Stimulated activated CD4-positive, alpha-beta T cell treated with anti-CD3 and anti-CD28 coated beads, TNF-alpha, amount 100 ng/mL, for 24 hours (primary cell): ENCODE data around the gene SPATA32.
"Not testable (repeated sequence)": the region's sequence is repeated elsewhere in the genome, so short reads cannot be mapped to it uniquely, and the experiment has no call there.

Source experiments
- DNase-seq, 3 experiments: peaks; one replicate each; pipeline ENCODE4 v3.0.0-alpha.2; 2020; ENCODE audit warnings: low read depth in 3 of 3

The SPATA32 gene

DNA sequence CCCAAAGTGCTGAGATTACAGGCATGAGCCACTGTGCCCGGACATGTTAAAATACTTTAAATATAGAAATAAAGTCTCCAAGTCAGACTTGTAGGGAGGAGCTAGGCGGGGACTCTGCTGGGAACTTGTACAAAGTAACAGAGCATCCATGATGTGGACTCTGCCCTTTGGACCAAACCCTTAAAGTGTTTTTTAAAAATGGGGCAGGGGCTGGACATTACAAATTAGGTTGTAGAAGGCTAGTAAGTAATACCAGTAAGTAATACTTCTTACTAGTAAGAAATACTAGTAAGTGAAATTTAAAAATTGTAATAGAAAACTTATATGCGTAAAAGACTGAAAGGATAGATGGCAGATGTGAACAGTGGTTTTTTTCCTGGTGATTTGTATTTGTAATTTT is 9.7 kb upstream of the SPATA32 start:
- DNase-seq = no peak

DNA sequence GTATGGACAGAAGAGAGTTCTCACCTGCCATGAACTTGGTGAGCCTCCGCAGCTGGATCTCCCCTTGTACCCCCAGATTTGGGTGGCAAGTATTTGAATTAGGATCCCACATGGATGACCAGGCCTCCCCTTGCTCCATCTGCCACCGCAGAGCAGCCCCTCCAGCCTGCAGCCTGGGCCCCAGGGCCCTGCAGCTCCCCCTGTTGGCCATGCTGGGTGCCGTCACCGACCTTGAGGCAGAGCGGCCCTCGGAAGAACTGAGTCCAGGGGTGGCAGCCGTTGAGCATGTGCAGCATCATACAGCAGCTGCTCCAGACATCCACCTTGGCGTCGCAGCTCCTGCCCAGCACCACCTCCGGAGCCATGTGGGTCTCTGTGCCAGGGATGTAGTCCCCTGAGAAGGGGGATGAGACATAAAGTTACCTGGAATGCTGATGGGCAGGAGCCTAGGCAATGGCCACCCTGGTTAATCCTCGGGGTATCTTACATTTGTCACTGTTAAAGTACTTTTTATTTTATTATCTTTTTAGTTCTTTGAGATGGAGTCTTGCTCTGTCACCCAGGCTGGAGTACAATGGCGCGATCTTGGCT is 9.0 kb upstream of the SPATA32 start:
- DNase-seq = peak in 2 of 3 experiments; percentile 31 to 58

DNA sequence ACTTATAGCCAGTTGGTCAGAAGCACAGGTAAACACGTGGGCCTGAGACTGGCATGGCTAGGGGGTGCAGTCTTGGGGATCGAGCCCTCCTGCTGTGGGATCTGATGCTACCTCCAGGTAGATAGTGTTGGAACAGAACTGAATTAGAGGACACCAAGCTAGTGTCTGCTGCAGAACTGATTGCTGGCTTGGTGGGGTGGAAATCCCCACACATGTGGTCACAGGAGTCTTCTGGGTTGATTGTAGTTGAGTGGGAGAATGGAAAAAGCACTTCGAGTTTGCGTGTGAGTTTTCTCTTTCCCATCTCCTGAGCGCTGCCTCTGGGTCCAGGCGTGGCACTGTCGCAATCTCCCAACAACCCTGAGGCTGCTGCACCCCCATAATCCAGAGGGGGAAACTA is 8.0 kb upstream of the SPATA32 start:
- no peak for DNase-seq

DNA sequence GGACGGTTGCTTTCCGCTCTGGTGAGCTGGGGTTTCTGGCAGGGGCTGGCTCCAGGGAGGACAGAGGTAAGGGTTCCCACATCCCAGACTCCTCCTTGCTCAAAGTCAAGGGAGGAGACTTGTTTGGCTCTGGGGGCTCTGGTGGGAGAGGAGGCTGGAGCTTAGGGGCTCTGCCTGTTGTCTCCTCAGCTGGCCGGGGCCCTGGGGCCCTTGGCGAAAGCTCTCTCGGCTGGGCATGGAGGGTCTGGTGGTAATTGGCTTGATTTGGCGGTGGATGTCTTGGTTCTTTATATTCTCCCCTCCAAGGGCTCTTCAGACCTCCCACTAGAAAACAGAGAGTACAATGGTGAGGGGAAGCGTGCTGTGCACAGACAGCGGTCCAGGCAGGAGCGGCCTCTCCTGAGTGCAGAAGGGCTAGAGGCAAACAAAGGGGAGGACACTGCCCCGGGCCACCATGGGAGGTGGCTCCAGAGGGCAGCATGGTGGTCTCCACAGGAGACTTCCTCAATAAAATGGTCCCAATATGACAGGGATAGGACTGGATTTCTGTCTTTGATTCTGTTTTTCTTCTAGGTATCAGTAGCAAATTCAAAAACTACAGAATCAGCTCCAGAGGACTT is 5.7 kb upstream of the SPATA32 start:
- no peak for DNase-seq

DNA sequence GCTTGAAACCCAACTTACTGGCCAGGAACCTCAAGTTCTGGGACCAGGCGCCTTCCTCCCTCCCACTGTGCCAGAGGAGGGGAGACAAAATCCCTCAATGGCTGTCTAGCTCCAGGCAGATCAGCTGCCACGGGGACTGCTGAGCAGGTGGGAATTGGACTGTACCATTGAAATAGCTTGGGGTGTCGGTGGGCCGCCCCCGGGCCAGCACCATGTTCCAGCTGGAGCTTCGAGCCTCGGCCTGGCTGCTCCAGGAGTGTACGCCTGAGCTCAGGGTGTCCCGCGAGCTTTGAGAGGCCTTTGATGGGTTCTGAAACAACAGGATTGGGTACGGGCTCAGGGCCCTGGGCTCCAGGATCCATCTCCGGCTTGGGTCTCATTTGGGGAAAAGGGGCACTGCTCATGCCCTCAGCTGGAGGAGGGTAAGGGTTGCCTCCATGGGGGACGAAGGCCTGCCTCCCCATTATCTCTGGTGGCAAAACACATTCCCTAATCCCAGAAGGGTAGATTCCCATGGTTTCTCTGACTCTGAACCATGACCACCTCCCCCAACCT is 4.6 kb upstream of the SPATA32 start:
- no peak for DNase-seq

DNA sequence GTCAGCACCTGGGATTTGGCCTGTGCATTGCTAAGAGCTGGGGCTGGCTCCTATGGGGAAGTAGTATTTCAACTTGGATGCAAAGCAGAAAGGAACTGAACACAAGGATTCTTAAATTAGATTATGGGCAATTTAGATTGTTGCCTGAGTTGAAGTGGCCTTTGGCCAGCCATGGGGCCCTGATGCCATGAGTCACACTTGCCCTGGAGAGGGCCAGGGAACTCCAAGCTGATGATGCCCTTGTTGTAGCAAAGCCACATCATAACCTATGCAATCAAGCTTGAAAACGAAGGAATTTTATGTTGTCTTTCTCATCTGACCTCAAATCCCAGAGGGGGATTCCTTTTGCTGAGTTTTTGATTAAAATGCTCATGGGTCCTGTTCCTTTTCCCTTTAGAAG is 3.9 kb upstream of the SPATA32 start:
- DNase-seq = no peak

GRCh38 chr17:45264988-45265387 is 3.1 kb upstream of the SPATA32 start:
- DNase-seq = no peak

DNA sequence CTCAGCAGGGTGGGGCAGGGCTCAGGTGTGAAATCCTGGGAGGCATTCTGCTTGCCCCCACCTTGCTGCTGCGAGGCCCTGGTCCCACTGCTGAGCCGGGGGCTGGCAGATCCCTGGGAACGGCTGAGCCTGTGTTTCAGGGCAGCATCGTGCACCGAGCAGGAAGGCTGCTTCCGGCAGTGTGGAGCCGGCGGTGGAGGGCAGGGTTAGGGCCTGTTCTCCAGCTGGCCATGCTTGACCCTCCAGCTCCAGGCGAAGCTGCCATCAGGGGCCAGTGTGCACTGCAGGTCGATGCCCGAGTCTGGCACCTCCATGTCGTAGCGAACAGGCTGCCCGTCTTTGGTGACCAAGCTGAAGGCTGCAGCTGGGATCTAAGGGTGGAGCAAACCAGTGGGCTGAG is 2.5 kb upstream of the SPATA32 start:
- no peak for DNase-seq

DNA sequence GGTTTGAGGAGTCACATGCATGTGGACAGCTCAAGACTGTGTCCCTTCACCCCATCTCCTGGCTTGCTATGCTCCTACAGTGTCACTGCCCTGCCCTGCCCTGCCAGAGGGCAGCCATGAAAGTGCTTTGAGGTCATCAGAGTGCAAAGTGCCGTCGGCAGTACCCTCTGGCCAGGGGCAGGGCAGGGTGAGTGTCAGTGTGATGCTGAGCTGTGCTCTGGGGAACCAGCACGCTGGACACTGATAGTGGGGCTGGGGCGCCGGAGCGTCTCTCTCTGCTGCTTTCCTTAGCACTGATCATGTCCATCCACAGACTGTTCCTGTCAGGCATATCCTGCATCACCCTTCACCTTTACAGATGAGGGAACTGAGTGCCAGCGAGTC is 1.6 kb upstream of the SPATA32 start:
- DNase-seq = no peak

GRCh38 chr17:45262516-45263476 is 902 bp upstream of the SPATA32 start:
- no peak for DNase-seq

DNA sequence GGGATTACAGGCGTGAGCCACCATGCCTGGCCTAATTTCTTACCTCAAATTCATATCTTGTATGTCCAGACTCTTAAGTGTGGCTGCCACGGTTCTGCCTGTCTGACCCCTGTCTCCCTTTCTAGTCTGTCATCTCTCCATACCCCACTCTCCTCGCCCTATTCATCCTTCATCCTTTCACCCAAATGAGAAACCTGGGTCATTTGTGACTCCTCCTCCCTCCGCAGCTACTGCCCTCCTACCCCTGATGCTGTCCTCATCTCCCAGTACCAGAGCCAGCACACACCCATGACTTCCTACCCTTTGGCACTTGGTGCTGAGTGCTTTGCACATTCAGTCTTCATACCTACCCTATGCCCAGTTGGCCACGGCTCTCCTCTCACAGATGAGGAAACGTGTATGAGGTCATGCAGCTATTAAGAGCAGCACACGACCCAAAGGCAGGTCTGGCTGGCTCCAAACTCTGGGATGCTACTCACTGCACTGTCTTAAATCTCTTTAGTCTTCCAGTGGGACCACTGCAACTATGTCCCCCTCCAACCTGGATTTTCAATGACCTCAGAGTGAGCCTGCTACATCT is 1.6 kb downstream of the SPATA32 start:
- no peak for DNase-seq

GRCh38 chr17:45258981-45259380 is 2.9 kb downstream of the SPATA32 start:
- no peak for DNase-seq

GRCh38 chr17:45257115-45257514 is 4.8 kb downstream of the SPATA32 start:
- no peak for DNase-seq

- DNase-seq = no peak
These were observed 5.6 kb downstream of the SPATA32 start for GRCh38 chr17:45256114-45256966.

GRCh38 chr17:45255358-45255757 is 6.5 kb downstream of the SPATA32 start:
- DNase-seq = no peak

DNA sequence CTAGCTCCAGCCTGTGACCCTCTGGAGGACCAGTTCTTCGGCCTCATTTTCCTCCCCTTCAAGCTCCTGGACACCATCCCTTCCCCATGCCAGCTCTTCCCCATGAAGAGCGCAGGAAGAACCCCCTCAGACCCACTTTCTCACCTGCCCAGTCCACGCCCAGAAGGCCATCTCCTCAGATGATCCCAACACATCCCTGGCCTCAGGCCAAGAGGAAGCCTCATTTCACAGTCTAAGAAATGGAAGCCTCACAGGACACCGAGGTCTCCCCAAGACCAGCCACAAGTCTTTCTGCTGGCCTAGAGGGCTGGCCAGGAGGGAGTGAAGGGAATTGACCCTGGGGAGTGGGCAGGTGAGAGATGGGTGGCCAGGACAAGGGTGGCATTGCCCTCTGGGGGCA is 8.0 kb downstream of the SPATA32 start:
- DNase-seq = no peak

DNA sequence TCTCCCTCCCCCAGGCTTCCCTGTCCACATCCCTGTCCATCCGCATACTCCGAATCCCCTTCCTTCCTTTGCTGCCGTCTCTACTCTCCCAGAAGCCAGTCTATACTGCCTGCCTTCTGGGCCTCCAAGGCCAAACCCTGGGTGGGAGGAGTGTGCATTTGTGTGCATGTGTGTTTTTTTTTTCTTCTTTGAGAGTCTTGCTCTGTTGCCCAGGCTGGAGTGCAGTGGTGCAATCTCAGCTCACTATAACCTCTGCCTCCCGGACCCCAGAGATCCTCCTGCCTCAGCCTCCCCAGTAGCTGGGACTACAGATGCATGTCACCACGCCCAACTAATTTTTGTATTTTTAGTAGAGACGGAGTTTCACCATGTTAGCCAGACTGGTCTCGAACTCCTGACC is 8.7 kb downstream of the SPATA32 start:
- DNase-seq = not testable (repeated sequence)

DNA sequence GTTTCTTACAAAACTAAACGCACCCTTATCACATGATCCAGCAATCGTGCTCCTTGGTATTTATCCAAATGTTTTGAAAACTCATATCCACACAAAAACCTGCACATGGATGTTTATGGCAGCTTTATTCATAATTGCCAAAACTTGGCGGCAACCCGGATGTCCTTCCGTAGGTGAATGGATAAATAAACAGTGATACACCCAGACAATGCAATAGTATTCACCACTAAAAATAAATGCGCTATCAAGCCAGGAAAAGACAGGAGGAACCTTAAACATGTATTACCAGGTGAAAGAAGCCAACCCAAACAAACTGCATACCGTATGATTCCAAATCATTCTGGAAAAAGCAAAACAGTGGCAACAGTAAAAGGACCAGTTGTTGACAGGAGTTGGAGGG is 10.0 kb downstream of the SPATA32 start:
- DNase-seq = no peak

DNA sequence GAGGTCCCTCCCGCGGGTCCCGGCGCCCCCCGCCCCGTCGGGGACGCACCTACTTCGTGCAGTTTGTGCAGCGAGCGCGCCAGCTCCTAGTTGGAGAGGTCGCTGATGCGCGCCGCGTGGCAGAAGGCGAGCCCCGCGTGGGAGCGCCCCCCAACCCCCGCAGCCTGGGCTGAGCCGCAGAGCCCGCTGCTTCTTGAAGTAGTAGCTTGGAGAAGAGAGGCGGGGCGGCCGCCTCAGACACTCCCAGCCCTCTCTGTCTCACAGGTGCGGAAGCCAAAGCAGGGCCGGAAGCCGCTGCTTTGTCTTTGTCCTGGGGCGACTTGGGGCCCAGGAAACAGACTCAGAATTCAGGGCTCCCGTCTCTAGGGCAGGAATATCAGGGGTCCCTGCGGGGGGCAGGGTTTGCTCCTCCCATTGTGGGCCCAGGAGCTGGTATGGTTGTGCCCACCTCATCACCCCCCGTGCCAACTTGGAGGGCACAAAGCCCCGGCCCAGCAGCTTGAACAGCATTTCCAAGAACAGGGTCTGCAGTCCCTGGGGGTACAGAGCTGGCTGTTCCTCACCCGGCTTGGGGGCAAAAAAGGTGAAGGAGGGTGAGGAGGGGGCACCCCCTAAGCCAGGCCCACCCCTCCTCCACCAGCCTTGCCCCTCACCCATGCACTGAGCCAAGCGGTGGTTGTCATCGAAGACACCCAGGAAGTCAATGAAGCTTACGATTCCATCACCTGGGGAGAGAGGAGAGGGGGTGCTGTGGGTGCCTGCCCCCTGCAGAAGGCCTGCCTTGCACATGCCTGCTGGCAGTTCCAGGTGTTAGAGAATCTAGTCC is 13.5 kb downstream of the SPATA32 start:
- DNase-seq = peak; percentile 42 to 75 (median 52)

- peak; percentile 90 to 100 (median 93) for DNase-seq
These were observed 14.3 kb downstream of the SPATA32 start for GRCh38 chr17:45247429-45248131.
